Measurements from ENCODE around the gene SLC10A7.

SLC10A7 gene

DNA sequence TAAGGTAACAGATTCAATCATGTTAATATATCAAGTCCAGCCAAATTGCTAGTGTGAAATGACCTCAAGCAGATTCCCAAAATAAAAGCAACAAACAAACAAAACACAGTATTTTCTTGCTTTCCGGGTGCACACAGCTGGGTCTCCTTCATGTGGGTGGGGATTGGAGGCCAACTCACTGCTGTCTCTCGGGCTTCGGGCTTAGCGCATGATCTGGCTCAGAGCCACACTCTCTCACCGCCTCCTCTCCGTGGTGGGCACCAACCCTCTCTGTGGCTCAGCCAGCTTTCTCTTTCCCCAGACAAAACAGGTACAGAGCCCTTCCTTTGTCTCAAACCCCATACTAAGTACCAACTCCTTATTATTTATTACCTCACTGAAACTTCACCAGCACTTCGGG is 310.3 kb downstream of the SLC10A7 start:
- no peaks in the 10 kb centered on the region for H3K9me3 Mint-ChIP-seq
- peaks cover 6% of the 10 kb centered on the region for H3K27me3 Mint-ChIP-seq (ENCODE audit: low read depth)
- H3K27ac Mint-ChIP-seq: no peak overlapping the region

DNA sequence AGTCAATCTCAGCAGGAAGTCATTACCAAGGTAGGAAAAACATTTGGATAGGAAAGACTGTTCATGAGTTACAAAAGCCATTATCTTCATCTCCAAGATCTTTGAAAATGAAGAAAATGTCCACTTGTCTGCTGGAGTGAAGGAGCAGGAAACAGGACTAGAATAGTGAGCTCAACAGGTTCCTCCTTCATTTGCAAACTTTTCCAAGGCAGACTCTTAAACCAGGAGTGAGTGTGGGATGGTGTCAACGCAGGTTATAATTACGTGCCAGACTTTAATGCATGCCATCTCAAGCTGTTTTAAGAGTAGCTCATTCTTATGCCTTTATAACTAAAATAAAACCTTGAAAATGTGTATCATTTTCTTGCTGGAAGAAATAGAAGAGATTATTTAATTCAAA is 310.9 kb downstream of the SLC10A7 start:
- peaks cover 6% of the 10 kb centered on the region for H3K27me3 Mint-ChIP-seq (ENCODE audit: low read depth)
- no peaks in the 10 kb centered on the region for H3K36me3 Mint-ChIP-seq (ENCODE audit: low read depth)
- H3K9me3 Mint-ChIP-seq: no peaks in the 10 kb centered on the region
- no peak overlapping the region for H3K4me3 Mint-ChIP-seq
- H3K27ac Mint-ChIP-seq: no peak overlapping the region
- H3K4me1 Mint-ChIP-seq (ENCODE audit: low read depth): no peaks in the 10 kb centered on the region

More for the DNA sequence above, 310.3 kb downstream of the SLC10A7 start:
- no peaks in the 10 kb centered on the region for H3K36me3 Mint-ChIP-seq (ENCODE audit: low read depth)
- H3K4me3 Mint-ChIP-seq: no peak overlapping the region
- no peaks in the 10 kb centered on the region for H3K4me1 Mint-ChIP-seq (ENCODE audit: low read depth)

DNA sequence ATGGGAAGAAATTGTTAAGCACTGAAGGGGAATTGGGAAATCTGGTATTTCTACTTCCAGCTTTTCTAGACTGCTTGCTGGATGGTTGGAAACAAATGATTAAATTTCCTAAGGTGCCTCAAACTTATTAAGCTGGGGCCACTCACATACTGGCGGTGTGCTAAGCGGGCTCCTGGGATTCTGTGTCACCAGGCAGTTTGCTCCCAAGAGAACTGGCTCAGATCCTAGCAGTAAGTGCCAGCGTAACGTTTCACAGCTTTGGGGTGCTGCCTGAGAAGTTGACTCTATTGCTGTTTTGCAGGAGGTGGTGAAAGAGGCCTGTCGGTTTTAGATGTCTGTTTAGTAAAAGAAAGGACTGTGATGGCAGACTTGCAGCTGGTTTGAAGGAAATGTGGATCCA is 314.3 kb downstream of the SLC10A7 start:
- peaks cover 2% of the 10 kb centered on the region for H3K36me3 Mint-ChIP-seq (ENCODE audit: low read depth)
- H3K9me3 Mint-ChIP-seq: no peaks in the 10 kb centered on the region
- no peak overlapping the region for H3K4me3 Mint-ChIP-seq
- H3K27ac Mint-ChIP-seq: no peak overlapping the region
- peaks cover 6% of the 10 kb centered on the region for H3K27me3 Mint-ChIP-seq (ENCODE audit: low read depth)
- no peaks in the 10 kb centered on the region for H3K4me1 Mint-ChIP-seq (ENCODE audit: low read depth)

Measured in T-helper 1 cell treated with Interleukin-12 subunit alpha and Interleukin-12 subunit beta and Interleukin-4 antibody, amounts not matched to agents 30 μg/mL and 1 μg/mL, for 36 hours (primary cell).